ENCODE data around the gene ABCG8. TPM values are rescaled to one million over a fixed set of nuclear protein-coding genes. Genes with fewer than 3 reads are reported as not detected.

The ABCG8 gene
- total RNA-seq, 2 donors from 2014 or later: not detected

- no peaks in the 10 kb centered on the region for H3K36me3 Mint-ChIP-seq (ENCODE audit: low read depth)
- Histone ChIP-seq H3K27me3 (ENCODE audit: control insufficient read depth, insufficient read depth, low read length, poor library complexity, severe bottlenecking) (peaks cover 4% of the 10 kb centered on the region), H3K4me1 (ENCODE audit: control insufficient read depth, insufficient read depth, low read length) (no peaks in the 10 kb centered on the region), H3K4me3 (ENCODE audit: low read length) (no peak overlapping the region), H3K9ac (ENCODE audit: extremely low read depth, low read length, poor library complexity, severe bottlenecking) (no peak overlapping the region), H3K27ac (ENCODE audit: low read depth, low read length) (no peak overlapping the region), H3K36me3 (ENCODE audit: control insufficient read depth, insufficient read depth, low read length) (no peaks in the 10 kb centered on the region), H3K9me3 (ENCODE audit: control insufficient read depth, low read length) (no peaks in the 10 kb centered on the region)
- no peak for TF ChIP-seq CTCF (conservative IDR thresholded peaks at IDR 0.05)
- DNase-seq: no peak
- peaks cover 9% of the 10 kb centered on the region for H3K4me1 Mint-ChIP-seq
- H3K4me3 Mint-ChIP-seq: no peak overlapping the region
- peaks cover 2% of the 10 kb centered on the region for H3K27me3 Mint-ChIP-seq (ENCODE audit: insufficient read depth)
- no peak overlapping the region for H3K27ac Mint-ChIP-seq
- 87 to 92% methylated on average over 4 to 7 of the region's 7 CpGs for WGBS, 2 experiments (ENCODE audit: insufficient coverage in 1 of 2, insufficient read length in 1 of 2)
- no peaks in the 10 kb centered on the region for H3K9me3 Mint-ChIP-seq
Observed at GRCh38 chr2:43822839-43823238, 15.9 kb upstream of the ABCG8 start.

GRCh38 chr2:43823751-43824150 lies 15.0 kb upstream of the ABCG8 start:
- Mint-ChIP-seq H3K27ac (no peak overlapping the region), H3K4me3 (no peak overlapping the region), H3K4me1 (peaks cover 9% of the 10 kb centered on the region), H3K27me3 (ENCODE audit: insufficient read depth) (peaks cover 2% of the 10 kb centered on the region), H3K36me3 (ENCODE audit: low read depth) (no peaks in the 10 kb centered on the region), H3K9me3 (no peaks in the 10 kb centered on the region)
- no peak overlapping the region for H3K9ac ChIP-seq (ENCODE audit: extremely low read depth, low read length, poor library complexity, severe bottlenecking)
- no peak overlapping the region for H3K4me3 ChIP-seq (ENCODE audit: low read length)
- H3K4me1 ChIP-seq (ENCODE audit: control insufficient read depth, insufficient read depth, low read length): no peaks in the 10 kb centered on the region
- H3K9me3 ChIP-seq (ENCODE audit: control insufficient read depth, low read length): no peaks in the 10 kb centered on the region
- H3K27ac ChIP-seq (ENCODE audit: low read depth, low read length): no peak overlapping the region
- TF ChIP-seq CTCF (conservative IDR thresholded peaks at IDR 0.05): no peak
- no peak for DNase-seq
- WGBS, 2 experiments (ENCODE audit: insufficient coverage in 1 of 2, insufficient read length in 1 of 2): 91 to 96% methylated on average over 6 to 11 of the region's 11 CpGs
- H3K27me3 ChIP-seq (ENCODE audit: control insufficient read depth, insufficient read depth, low read length, poor library complexity, severe bottlenecking): peaks cover 4% of the 10 kb centered on the region
- no peaks in the 10 kb centered on the region for H3K36me3 ChIP-seq (ENCODE audit: control insufficient read depth, insufficient read depth, low read length)

- 90 to 100% methylated on average over 1 to 2 of the region's 2 CpGs for WGBS, 2 experiments (ENCODE audit: insufficient coverage in 1 of 2, insufficient read length in 1 of 2)
- H3K27ac Mint-ChIP-seq: no peak overlapping the region
- no peak overlapping the region for H3K4me3 Mint-ChIP-seq
- no peak for TF ChIP-seq CTCF (conservative IDR thresholded peaks at IDR 0.05)
- H3K27me3 Mint-ChIP-seq (ENCODE audit: insufficient read depth): peaks cover 2% of the 10 kb centered on the region
- Histone ChIP-seq H3K4me1 (ENCODE audit: control insufficient read depth, insufficient read depth, low read length) (no peaks in the 10 kb centered on the region), H3K4me3 (ENCODE audit: low read length) (no peak overlapping the region), H3K9ac (ENCODE audit: extremely low read depth, low read length, poor library complexity, severe bottlenecking) (no peak overlapping the region), H3K27ac (ENCODE audit: low read depth, low read length) (no peak overlapping the region), H3K9me3 (ENCODE audit: control insufficient read depth, low read length) (no peaks in the 10 kb centered on the region), H3K27me3 (ENCODE audit: control insufficient read depth, insufficient read depth, low read length, poor library complexity, severe bottlenecking) (peaks cover 8% of the 10 kb centered on the region), H3K36me3 (ENCODE audit: control insufficient read depth, insufficient read depth, low read length) (no peaks in the 10 kb centered on the region)
- no peaks in the 10 kb centered on the region for H3K9me3 Mint-ChIP-seq
- no peaks in the 10 kb centered on the region for H3K36me3 Mint-ChIP-seq (ENCODE audit: low read depth)
- DNase-seq: no peak
- H3K4me1 Mint-ChIP-seq: peaks cover 9% of the 10 kb centered on the region
Observed at GRCh38 chr2:43824512-43824911, 14.3 kb upstream of the ABCG8 start.

Measured in endodermal cell (in vitro differentiated cells).